Liver (tissue), 3 donors: ENCODE results near the gene MED15.

Experiments
- HNF4G ChIP-seq: IDR thresholded peaks from 2 replicates; pipeline ENCODE4 v1.6.1; 2016; ENCODE audit warnings: antibody characterized with exemption
- NR2F2 ChIP-seq: IDR thresholded peaks from 2 replicates; pipeline ENCODE4 v1.6.1; 2016; ENCODE audit warnings: antibody characterized with exemption
- RXRA ChIP-seq, 2 donors: IDR thresholded peaks; 2 replicates each; pipeline ENCODE4 v1.6.1; 2017 to 2018; ENCODE audit warnings: antibody characterized with exemption in 2 of 2, mild to moderate bottlenecking in 1 of 2
- TAF1 ChIP-seq: conservative IDR thresholded peaks from 2 replicates; pipeline ENCODE4 v1.6.1; 2016; ENCODE audit warnings: antibody characterized with exemption, mild to moderate bottlenecking
- TF ChIP-seq, protein P1 (sequence below): fragments of 150-350 bp; IDR thresholded peaks from 2 replicates; pipeline ENCODE4 v1.5.1; 2017; ENCODE audit warnings: improper control_type of control experiment, low read depth, low read length; ENCODE audit not compliant: missing input control
- TF ChIP-seq, protein P2 (sequence below): IDR thresholded peaks from 2 replicates; pipeline ENCODE4 v1.6.1; 2016; ENCODE audit warnings: antibody characterized with exemption, mild to moderate bottlenecking
- TF ChIP-seq, protein P3 (sequence below): IDR thresholded peaks from 2 replicates; pipeline ENCODE4 v1.6.1; 2016; ENCODE audit warnings: antibody characterized with exemption
- donor health status: healthy.
- donor health status: healthy.

DNA sequence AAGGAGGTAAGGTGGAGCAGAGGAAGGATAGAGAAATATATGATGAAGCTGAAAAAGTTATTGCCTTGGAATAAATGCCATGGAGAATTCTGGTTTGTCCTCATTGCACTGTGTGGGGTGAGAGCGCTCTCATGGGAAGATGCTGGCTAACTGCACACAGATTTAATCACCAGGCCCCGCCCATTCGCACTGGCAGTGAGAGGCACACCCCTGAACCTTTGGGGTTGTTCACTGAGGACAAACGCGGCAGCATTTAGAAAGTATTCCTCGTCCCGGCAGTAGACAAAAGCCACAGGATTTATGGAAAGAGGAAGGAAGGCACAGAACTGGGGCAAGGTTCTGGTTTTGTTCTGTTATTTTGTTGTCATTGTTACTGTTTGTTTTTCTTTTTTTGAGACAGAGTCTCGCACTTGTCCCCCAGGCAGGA is 70.2 kb downstream of the MED15 start:
- no peak for TF ChIP-seq HNF4G
- TF ChIP-seq, protein P1, sequence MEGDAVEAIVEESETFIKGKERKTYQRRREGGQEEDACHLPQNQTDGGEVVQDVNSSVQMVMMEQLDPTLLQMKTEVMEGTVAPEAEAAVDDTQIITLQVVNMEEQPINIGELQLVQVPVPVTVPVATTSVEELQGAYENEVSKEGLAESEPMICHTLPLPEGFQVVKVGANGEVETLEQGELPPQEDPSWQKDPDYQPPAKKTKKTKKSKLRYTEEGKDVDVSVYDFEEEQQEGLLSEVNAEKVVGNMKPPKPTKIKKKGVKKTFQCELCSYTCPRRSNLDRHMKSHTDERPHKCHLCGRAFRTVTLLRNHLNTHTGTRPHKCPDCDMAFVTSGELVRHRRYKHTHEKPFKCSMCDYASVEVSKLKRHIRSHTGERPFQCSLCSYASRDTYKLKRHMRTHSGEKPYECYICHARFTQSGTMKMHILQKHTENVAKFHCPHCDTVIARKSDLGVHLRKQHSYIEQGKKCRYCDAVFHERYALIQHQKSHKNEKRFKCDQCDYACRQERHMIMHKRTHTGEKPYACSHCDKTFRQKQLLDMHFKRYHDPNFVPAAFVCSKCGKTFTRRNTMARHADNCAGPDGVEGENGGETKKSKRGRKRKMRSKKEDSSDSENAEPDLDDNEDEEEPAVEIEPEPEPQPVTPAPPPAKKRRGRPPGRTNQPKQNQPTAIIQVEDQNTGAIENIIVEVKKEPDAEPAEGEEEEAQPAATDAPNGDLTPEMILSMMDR = no peak
- no peak for TF ChIP-seq NR2F2
- TF ChIP-seq, protein P2, sequence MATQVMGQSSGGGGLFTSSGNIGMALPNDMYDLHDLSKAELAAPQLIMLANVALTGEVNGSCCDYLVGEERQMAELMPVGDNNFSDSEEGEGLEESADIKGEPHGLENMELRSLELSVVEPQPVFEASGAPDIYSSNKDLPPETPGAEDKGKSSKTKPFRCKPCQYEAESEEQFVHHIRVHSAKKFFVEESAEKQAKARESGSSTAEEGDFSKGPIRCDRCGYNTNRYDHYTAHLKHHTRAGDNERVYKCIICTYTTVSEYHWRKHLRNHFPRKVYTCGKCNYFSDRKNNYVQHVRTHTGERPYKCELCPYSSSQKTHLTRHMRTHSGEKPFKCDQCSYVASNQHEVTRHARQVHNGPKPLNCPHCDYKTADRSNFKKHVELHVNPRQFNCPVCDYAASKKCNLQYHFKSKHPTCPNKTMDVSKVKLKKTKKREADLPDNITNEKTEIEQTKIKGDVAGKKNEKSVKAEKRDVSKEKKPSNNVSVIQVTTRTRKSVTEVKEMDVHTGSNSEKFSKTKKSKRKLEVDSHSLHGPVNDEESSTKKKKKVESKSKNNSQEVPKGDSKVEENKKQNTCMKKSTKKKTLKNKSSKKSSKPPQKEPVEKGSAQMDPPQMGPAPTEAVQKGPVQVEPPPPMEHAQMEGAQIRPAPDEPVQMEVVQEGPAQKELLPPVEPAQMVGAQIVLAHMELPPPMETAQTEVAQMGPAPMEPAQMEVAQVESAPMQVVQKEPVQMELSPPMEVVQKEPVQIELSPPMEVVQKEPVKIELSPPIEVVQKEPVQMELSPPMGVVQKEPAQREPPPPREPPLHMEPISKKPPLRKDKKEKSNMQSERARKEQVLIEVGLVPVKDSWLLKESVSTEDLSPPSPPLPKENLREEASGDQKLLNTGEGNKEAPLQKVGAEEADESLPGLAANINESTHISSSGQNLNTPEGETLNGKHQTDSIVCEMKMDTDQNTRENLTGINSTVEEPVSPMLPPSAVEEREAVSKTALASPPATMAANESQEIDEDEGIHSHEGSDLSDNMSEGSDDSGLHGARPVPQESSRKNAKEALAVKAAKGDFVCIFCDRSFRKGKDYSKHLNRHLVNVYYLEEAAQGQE = no peak
- TF ChIP-seq, protein P3, sequence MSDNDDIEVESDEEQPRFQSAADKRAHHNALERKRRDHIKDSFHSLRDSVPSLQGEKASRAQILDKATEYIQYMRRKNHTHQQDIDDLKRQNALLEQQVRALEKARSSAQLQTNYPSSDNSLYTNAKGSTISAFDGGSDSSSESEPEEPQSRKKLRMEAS = no peak
- TF ChIP-seq RXRA (IDR thresholded peaks at IDR 0.05) = no peak
- TF ChIP-seq TAF1 = no peak
